Measurements from ENCODE around the gene ALAS1.

GRCh38 chr3:52233108-52233591, 35.2 kb downstream of the ALAS1 start:
- TF ChIP-seq POLR2A (IDR thresholded peaks at IDR 0.05), result no peak
- TF ChIP-seq CTCF (IDR thresholded peaks at IDR 0.05), result no peak

Measured in lower leg skin (tissue), 3 donors.